Neural cell (in vitro differentiated cells): ENCODE data around the gene PLCE1. TPM values are rescaled to one million over a fixed set of nuclear protein-coding genes. Genes with fewer than 3 reads are reported as not detected.
"Not testable (repeated sequence)": the region's sequence is repeated elsewhere in the genome, so short reads cannot be mapped to it uniquely, and the experiment has no call there.

Source experiments
- H2AFZ ChIP-seq: fragments of 200-600, 300-800 bp; sonication (generic), shearing (Covaris generic); 2 replicates; pipeline ENCODE4 v1.6.0; 2014; ENCODE audit warnings: low read depth, mild to moderate bottlenecking, antibody characterized with exemption, low read length, moderate library complexity
- H3F3A ChIP-seq: fragments of 200-600 bp; shearing (Covaris generic); 2 replicates; pipeline ENCODE4 v1.6.1; 2016; ENCODE audit warnings: mild to moderate bottlenecking, moderate library complexity, mixed read lengths, antibody characterized with exemption, low read length; ENCODE audit not compliant: insufficient read depth, poor library complexity, severe bottlenecking
- H3K27ac ChIP-seq: fragments of 200-600, 300-800 bp; sonication (generic), shearing (Covaris generic); 2 replicates; pipeline ENCODE4 v1.5.1; 2014; ENCODE audit warnings: mild to moderate bottlenecking, low read length, moderate library complexity
- H3K27me3 ChIP-seq: fragments of 300-800, 200-600 bp; sonication (generic), shearing (Covaris generic); 2 replicates; pipeline ENCODE4 v1.6.0; 2014; ENCODE audit warnings: mild to moderate bottlenecking, low read depth, low read length, moderate library complexity; ENCODE audit not compliant: insufficient read depth
- H3K36me3 ChIP-seq: fragments of 300-800, 200-600 bp; sonication (generic), shearing (Covaris generic); 2 replicates; pipeline ENCODE4 v1.5.1; 2014; ENCODE audit warnings: mild to moderate bottlenecking, antibody characterized with exemption, low read length, moderate library complexity; ENCODE audit not compliant: insufficient read depth
- H3K4me2 ChIP-seq: fragments of 300-800, 200-600 bp; sonication (generic), shearing (Covaris generic); 2 replicates; pipeline ENCODE4 v1.6.0; 2014; ENCODE audit warnings: mild to moderate bottlenecking, low read length
- H3K4me3 ChIP-seq: fragments of 300-800, 200-600 bp; sonication (generic), shearing (Covaris generic); 2 replicates; pipeline ENCODE4 v1.5.1; 2014; ENCODE audit warnings: mild to moderate bottlenecking, low read length, moderate library complexity
- H3K79me2 ChIP-seq: fragments of 200-600 bp; shearing (Covaris generic); replicated peaks from 2 replicates; pipeline ENCODE4 v1.6.0; 2014; ENCODE audit warnings: mild to moderate bottlenecking, low read length, moderate library complexity; ENCODE audit not compliant: insufficient read depth
- H3K9ac ChIP-seq: fragments of 300-800, 200-600 bp; sonication (generic), shearing (Covaris generic); 2 replicates; pipeline ENCODE4 v1.6.1; 2016; ENCODE audit warnings: mild to moderate bottlenecking, low read length, mixed read lengths
- H3K9me2 ChIP-seq: fragments of 200-600 bp; shearing (Covaris generic); 2 replicates; pipeline ENCODE4 v1.6.1; 2016; ENCODE audit warnings: mild to moderate bottlenecking, low read length, mixed read lengths; ENCODE audit not compliant: insufficient read depth
- H3K9me3 ChIP-seq: fragments of 200-600, 300-800 bp; sonication (generic), shearing (Covaris generic); 2 replicates; pipeline ENCODE4 v1.6.1; 2016; ENCODE audit warnings: mild to moderate bottlenecking, mixed run types, low read length, moderate library complexity, mixed read lengths
- H4K20me1 ChIP-seq: fragments of 200-600 bp; shearing (Covaris generic); 2 replicates; pipeline ENCODE4 v1.6.1; 2016; ENCODE audit warnings: mild to moderate bottlenecking, mixed run types; ENCODE audit not compliant: insufficient read depth
- EP300 ChIP-seq: fragments of 450-650 bp; conservative IDR thresholded peaks from 2 replicates; pipeline ENCODE4 v1.6.1; 2014; ENCODE audit warnings: antibody characterized with exemption, mild to moderate bottlenecking, moderate library complexity; ENCODE audit not compliant: poor library complexity, severe bottlenecking
- EZH2 ChIP-seq: fragments of 200-600, 300-800 bp; shearing (Covaris generic), sonication (generic); IDR thresholded peaks from 2 replicates; pipeline ENCODE4 v1.6.1; 2014; ENCODE audit warnings: antibody characterized with exemption, low read length, borderline replicate concordance, mild to moderate bottlenecking; ENCODE audit not compliant: insufficient read depth, poor library complexity, severe bottlenecking
- MXI1 ChIP-seq: fragments of 450-650 bp; conservative IDR thresholded peaks from 2 replicates; pipeline ENCODE4 v1.6.1; 2014; ENCODE audit warnings: antibody characterized with exemption, mild to moderate bottlenecking; ENCODE audit not compliant: poor library complexity, severe bottlenecking
- POLR2AphosphoS5 ChIP-seq: IDR thresholded peaks from 2 replicates; pipeline ENCODE4 v1.6.1; 2012
- RAD21 ChIP-seq: fragments of 450-650 bp; conservative IDR thresholded peaks from 2 replicates; pipeline ENCODE4 v1.6.1; 2014; ENCODE audit warnings: antibody characterized with exemption, mild to moderate bottlenecking, moderate library complexity
- SMC3 ChIP-seq: fragments of 450-650 bp; conservative IDR thresholded peaks from 2 replicates; pipeline ENCODE4 v1.6.1; 2014; ENCODE audit warnings: antibody characterized with exemption, mild to moderate bottlenecking, moderate library complexity; ENCODE audit not compliant: poor library complexity
- TAF1 ChIP-seq: IDR thresholded peaks from 2 replicates; pipeline ENCODE4 v1.6.1; 2012; ENCODE audit warnings: low read depth
- polyA plus RNA-seq: library from polyadenylated mRNA; depleted of rRNA; stranded (reverse); fragments of >200 nt; gene quantifications from 2 replicates; pipeline ENCODE4 v1.2.3, GENCODE V29; 2014
- TF ChIP-seq, protein P1 (sequence below): IDR thresholded peaks from 2 replicates; pipeline ENCODE4 v1.6.1; 2012; ENCODE audit warnings: borderline replicate concordance
- TF ChIP-seq, protein P2 (sequence below): fragments of 450-650 bp; IDR thresholded peaks from 2 replicates; pipeline ENCODE4 v1.5.1; 2014; ENCODE audit warnings: antibody characterized with exemption, mild to moderate bottlenecking, moderate library complexity; ENCODE audit not compliant: poor library complexity, severe bottlenecking

The PLCE1 gene
- polyA plus RNA-seq, 1 donor from 2014 or later: 0.22 TPM

DNA sequence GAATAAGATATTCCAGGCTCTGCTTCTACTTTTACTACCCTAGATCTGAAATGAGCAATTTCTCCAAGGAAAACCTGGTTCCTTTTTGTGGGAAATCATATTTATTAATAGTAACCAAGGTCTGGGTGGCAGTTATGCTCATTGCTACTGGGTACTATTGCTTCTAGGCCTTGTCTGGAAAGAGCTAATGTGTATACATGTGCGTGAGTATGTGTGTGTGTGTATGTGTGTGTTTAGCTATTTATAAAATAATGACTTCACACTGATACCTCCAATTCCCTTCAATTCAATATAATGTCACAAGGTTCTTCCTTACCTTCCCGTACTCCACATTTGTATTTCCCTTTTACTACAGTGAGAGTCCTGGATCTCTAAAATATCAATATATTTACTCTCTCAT is 26.0 kb upstream of the PLCE1 start:
- H3K9me3 ChIP-seq: no peaks in the 10 kb centered on the region
- no peak overlapping the region for H3K27ac ChIP-seq
- H3K27me3 ChIP-seq: no peaks in the 10 kb centered on the region
- H3K9ac ChIP-seq: no peak overlapping the region
- no peaks in the 10 kb centered on the region for H3K79me2 ChIP-seq
- H4K20me1 ChIP-seq: no peaks in the 10 kb centered on the region
- TF ChIP-seq, protein P1, sequence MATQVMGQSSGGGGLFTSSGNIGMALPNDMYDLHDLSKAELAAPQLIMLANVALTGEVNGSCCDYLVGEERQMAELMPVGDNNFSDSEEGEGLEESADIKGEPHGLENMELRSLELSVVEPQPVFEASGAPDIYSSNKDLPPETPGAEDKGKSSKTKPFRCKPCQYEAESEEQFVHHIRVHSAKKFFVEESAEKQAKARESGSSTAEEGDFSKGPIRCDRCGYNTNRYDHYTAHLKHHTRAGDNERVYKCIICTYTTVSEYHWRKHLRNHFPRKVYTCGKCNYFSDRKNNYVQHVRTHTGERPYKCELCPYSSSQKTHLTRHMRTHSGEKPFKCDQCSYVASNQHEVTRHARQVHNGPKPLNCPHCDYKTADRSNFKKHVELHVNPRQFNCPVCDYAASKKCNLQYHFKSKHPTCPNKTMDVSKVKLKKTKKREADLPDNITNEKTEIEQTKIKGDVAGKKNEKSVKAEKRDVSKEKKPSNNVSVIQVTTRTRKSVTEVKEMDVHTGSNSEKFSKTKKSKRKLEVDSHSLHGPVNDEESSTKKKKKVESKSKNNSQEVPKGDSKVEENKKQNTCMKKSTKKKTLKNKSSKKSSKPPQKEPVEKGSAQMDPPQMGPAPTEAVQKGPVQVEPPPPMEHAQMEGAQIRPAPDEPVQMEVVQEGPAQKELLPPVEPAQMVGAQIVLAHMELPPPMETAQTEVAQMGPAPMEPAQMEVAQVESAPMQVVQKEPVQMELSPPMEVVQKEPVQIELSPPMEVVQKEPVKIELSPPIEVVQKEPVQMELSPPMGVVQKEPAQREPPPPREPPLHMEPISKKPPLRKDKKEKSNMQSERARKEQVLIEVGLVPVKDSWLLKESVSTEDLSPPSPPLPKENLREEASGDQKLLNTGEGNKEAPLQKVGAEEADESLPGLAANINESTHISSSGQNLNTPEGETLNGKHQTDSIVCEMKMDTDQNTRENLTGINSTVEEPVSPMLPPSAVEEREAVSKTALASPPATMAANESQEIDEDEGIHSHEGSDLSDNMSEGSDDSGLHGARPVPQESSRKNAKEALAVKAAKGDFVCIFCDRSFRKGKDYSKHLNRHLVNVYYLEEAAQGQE: no peak
- TF ChIP-seq EP300 (no peak), SMC3 (no peak), MXI1 (no peak), TAF1 (no peak), RAD21 (no peak), POLR2AphosphoS5 (no peak), EZH2 (no peak)
- TF ChIP-seq, protein P2, sequence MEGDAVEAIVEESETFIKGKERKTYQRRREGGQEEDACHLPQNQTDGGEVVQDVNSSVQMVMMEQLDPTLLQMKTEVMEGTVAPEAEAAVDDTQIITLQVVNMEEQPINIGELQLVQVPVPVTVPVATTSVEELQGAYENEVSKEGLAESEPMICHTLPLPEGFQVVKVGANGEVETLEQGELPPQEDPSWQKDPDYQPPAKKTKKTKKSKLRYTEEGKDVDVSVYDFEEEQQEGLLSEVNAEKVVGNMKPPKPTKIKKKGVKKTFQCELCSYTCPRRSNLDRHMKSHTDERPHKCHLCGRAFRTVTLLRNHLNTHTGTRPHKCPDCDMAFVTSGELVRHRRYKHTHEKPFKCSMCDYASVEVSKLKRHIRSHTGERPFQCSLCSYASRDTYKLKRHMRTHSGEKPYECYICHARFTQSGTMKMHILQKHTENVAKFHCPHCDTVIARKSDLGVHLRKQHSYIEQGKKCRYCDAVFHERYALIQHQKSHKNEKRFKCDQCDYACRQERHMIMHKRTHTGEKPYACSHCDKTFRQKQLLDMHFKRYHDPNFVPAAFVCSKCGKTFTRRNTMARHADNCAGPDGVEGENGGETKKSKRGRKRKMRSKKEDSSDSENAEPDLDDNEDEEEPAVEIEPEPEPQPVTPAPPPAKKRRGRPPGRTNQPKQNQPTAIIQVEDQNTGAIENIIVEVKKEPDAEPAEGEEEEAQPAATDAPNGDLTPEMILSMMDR: no peak
- no peak overlapping the region for H2AFZ ChIP-seq
- H3K4me3 ChIP-seq: no peak overlapping the region
- H3K9me2 ChIP-seq: no peaks in the 10 kb centered on the region
- no peaks in the 10 kb centered on the region for H3F3A ChIP-seq
- no peak overlapping the region for H3K4me2 ChIP-seq
- H3K36me3 ChIP-seq: no peaks in the 10 kb centered on the region

DNA sequence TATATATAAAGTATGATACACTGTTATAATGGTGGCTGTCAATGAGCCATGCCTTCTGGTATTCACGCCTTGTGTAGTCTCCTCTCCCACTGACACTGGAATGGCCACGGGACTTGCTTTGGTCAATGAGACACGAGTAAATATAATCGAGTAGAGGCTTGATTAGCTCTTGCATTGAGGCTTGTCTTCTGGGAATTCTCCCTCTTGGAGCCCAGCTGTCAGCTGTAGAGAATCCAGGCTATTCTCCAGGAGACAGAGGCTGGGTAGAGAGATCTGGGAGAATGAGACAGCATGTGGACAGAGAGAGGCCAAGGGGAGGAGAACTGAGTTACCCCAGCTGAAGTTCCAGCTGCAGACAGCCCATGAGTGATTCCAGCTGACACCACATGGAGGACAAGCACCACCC is 25.2 kb upstream of the PLCE1 start:
- Histone ChIP-seq H3K79me2 (no peaks in the 10 kb centered on the region), H2AFZ (no peak overlapping the region), H3K36me3 (no peaks in the 10 kb centered on the region), H3K9ac (no peak overlapping the region), H3F3A (no peaks in the 10 kb centered on the region), H3K4me3 (no peak overlapping the region), H3K27me3 (no peaks in the 10 kb centered on the region), H3K9me2 (no peaks in the 10 kb centered on the region), H3K4me2 (no peak overlapping the region), H3K27ac (no peak overlapping the region), H3K9me3 (no peaks in the 10 kb centered on the region), H4K20me1 (no peaks in the 10 kb centered on the region)
- TF ChIP-seq TAF1 (no peak), MXI1 (no peak), EZH2 (no peak)
- TF ChIP-seq, protein P2: no peak

DNA sequence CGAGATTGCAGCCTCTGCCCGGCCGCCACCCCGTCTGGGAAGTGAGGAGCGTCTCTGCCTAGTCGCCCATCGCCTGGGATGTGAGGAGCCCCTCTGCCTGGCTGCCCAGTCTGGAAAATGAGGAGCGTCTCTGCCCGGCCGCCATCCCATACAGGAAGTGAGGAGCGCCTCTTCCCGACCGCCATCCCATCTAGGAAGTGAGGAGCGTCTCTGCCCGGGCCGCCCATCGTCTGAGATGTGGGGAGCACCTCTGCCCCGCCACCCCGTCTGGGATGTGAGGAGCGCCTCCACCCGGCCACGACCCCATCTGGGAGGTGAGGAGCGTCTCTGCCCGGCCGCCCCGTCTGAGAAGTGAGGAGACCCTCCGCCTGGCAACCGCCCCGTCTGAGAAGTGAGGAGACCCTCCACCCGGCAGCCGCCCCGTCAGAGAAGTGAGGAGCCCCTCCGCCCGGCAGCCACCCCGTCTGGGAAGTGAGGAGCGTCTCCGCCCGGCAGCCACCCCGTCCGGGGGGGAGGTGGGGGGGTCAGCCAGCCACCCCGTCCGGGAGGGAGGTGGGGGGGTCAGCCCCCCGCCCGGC is 23.2 kb upstream of the PLCE1 start:
- not testable (repeated sequence) for H3K9ac ChIP-seq

More for the DNA sequence above, 23.2 kb upstream of the PLCE1 start:
- H2AFZ ChIP-seq, H3K4me2 ChIP-seq, H3K4me3 ChIP-seq, H3K36me3 ChIP-seq, H3K79me2 ChIP-seq, H3K27me3 ChIP-seq, H3F3A ChIP-seq, H3K27ac ChIP-seq, H3K9me3 ChIP-seq, H4K20me1 ChIP-seq, H3K9me2 ChIP-seq: not testable (repeated sequence)
